ENCODE results near the gene P2RX1. TPM values are rescaled to one million over a fixed set of nuclear protein-coding genes. Genes with fewer than 3 reads are reported as not detected.

The P2RX1 gene
- total and polyA plus RNA-seq, 4 donors, result 0.44 to 5.2 (median 0.64) TPM

DNA sequence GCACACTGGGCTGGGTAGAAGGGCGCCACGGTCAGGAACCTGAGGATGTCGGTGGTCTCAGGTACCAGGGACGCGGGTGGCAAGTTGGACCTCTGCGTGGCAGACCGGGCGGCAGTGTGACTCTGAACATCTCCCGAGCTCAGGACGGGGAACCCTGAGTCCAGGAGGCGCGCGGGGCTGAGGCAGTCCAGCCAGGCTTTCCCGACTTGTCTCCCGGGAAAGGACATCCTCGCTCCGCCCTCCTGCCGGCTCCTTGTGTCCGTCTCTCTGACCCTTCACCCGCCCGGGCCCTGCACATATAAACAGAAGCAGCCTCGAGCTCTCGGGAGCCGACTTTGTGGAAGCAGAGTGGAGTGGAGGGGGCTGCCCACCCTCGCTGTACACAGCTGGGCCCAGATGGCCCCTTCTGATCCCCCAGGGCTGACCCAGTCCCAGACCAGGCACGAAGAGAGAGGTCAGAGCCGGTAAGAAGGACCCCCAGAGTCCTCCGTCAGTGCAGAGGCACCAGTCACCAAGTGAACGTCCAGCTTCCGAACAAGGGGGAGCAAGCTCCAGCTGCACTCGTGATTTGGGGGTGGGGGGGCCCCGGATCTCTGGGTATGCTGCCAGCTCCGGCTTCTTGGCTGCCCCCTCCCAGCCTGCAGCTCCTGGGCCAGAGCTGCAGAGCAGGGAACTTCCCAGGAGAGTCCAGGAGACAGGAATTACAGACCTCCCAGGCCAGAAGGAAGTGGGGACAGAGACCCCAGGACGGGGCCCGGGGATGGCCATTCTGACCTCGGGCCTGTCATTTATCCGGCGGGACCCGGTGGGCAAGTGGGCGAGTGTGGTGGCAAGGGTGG, 8.5 kb upstream of the P2RX1 start:
- no peak for DNase-seq (ENCODE audit: low spot score)
- Histone ChIP-seq H3K9ac (ENCODE audit: low read depth in 1 of 2, low read length in 2 of 2) (no peak overlapping the region), H3K4me3 (ENCODE audit: low read depth in 1 of 3, low read length in 3 of 3) (no peak overlapping the region), H3K9me3 (ENCODE audit: control insufficient read depth in 4 of 4, low read length in 3 of 4) (no peaks in the 10 kb centered on the region), H3K27me3 (ENCODE audit: control insufficient read depth in 4 of 4, insufficient read depth in 4 of 4, low read length in 3 of 4) (no peaks in the 10 kb centered on the region), H3K36me3 (ENCODE audit: control insufficient read depth in 4 of 4, insufficient read depth in 3 of 4, low read depth in 1 of 4, low read length in 3 of 4) (no peaks in the 10 kb centered on the region), H3K4me1 (ENCODE audit: control insufficient read depth in 4 of 4, insufficient read depth in 4 of 4, low read length in 3 of 4) (no peaks in the 10 kb centered on the region), H3K27ac (ENCODE audit: low read depth in 1 of 2, low read length in 2 of 2) (no peak overlapping the region)
- WGBS, result 73% methylated on average over 40 of the region's 40 CpGs
- TF ChIP-seq NR2F2 (IDR thresholded peaks at IDR 0.05) (peak; percentile 61), RXRA (IDR thresholded peaks at IDR 0.05) (no peak)

DNA sequence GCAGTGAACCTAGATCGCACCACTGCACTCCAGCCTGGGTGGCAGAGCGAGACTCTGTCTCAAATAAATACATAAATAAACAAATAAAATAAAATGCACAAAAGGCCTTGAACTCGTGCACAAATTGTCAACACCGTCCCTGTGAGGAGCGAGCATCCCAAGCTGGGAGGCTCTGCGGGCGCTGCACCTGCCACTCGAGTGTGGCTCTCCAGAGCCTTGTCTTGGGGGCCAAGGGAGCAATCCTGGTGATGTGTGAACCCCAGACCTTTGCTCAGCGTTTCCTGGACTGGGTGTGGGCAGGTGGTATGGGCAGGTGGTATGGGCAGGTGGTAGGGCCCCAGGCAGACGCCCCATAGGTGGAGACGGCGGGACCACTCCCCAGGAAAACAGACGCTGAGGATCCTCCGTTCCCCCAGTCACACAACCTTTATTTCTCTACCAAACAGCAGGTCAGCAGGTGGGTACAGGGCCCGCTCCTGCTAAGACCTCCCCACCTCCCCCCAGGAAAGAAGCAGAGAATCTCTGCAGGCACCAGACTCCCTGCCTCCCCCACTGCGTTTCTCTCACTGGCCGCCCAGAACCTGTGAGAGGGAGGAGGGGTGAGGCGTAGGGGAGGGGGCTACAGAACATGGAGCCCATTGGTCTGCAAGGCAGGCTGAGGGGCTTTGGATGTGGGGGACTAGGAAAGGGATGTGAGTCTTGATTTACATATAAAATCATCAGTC, 7.4 kb upstream of the P2RX1 start:
- no peak overlapping the region for H3K4me3 ChIP-seq (ENCODE audit: low read depth in 1 of 3, low read length in 3 of 3)
- H3K9ac ChIP-seq (ENCODE audit: low read depth in 1 of 2, low read length in 2 of 2), result no peak overlapping the region
- H3K9me3 ChIP-seq (ENCODE audit: control insufficient read depth in 4 of 4, low read length in 3 of 4), result no peaks in the 10 kb centered on the region
- no peaks in the 10 kb centered on the region for H3K27me3 ChIP-seq (ENCODE audit: control insufficient read depth in 4 of 4, insufficient read depth in 4 of 4, low read length in 3 of 4)
- TF ChIP-seq FOXA2 (IDR thresholded peaks at IDR 0.05) (no peak), RAD21 (IDR thresholded peaks at IDR 0.05) (no peak), HNF4A (conservative IDR thresholded peaks at IDR 0.05) (no peak), SP1 (IDR thresholded peaks at IDR 0.05) (no peak), YY1 (IDR thresholded peaks at IDR 0.05) (no peak), FOXA1 (IDR thresholded peaks at IDR 0.05) (no peak), HNF4G (IDR thresholded peaks at IDR 0.05) (no peak), RXRA (IDR thresholded peaks at IDR 0.05) (no peak), TAF1 (conservative IDR thresholded peaks at IDR 0.05) (no peak)
- TF ChIP-seq, protein P1, sequence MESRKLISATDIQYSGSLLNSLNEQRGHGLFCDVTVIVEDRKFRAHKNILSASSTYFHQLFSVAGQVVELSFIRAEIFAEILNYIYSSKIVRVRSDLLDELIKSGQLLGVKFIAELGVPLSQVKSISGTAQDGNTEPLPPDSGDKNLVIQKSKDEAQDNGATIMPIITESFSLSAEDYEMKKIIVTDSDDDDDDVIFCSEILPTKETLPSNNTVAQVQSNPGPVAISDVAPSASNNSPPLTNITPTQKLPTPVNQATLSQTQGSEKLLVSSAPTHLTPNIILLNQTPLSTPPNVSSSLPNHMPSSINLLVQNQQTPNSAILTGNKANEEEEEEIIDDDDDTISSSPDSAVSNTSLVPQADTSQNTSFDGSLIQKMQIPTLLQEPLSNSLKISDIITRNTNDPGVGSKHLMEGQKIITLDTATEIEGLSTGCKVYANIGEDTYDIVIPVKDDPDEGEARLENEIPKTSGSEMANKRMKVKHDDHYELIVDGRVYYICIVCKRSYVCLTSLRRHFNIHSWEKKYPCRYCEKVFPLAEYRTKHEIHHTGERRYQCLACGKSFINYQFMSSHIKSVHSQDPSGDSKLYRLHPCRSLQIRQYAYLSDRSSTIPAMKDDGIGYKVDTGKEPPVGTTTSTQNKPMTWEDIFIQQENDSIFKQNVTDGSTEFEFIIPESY (IDR thresholded peaks at IDR 0.05), result no peak
- TF ChIP-seq, protein P2, sequence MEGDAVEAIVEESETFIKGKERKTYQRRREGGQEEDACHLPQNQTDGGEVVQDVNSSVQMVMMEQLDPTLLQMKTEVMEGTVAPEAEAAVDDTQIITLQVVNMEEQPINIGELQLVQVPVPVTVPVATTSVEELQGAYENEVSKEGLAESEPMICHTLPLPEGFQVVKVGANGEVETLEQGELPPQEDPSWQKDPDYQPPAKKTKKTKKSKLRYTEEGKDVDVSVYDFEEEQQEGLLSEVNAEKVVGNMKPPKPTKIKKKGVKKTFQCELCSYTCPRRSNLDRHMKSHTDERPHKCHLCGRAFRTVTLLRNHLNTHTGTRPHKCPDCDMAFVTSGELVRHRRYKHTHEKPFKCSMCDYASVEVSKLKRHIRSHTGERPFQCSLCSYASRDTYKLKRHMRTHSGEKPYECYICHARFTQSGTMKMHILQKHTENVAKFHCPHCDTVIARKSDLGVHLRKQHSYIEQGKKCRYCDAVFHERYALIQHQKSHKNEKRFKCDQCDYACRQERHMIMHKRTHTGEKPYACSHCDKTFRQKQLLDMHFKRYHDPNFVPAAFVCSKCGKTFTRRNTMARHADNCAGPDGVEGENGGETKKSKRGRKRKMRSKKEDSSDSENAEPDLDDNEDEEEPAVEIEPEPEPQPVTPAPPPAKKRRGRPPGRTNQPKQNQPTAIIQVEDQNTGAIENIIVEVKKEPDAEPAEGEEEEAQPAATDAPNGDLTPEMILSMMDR (IDR thresholded peaks at IDR 0.05; ENCODE audit: low read depth, low read length, missing input control), result no peak
- H3K36me3 ChIP-seq (ENCODE audit: control insufficient read depth in 4 of 4, insufficient read depth in 3 of 4, low read depth in 1 of 4, low read length in 3 of 4), result no peaks in the 10 kb centered on the region
- DNase-seq (ENCODE audit: low spot score), result no peak
- H3K4me1 ChIP-seq (ENCODE audit: control insufficient read depth in 4 of 4, insufficient read depth in 4 of 4, low read length in 3 of 4), result no peaks in the 10 kb centered on the region
- H3K27ac ChIP-seq (ENCODE audit: low read depth in 1 of 2, low read length in 2 of 2), result no peak overlapping the region
- 90% methylated on average over 18 of the region's 18 CpGs for WGBS

DNA sequence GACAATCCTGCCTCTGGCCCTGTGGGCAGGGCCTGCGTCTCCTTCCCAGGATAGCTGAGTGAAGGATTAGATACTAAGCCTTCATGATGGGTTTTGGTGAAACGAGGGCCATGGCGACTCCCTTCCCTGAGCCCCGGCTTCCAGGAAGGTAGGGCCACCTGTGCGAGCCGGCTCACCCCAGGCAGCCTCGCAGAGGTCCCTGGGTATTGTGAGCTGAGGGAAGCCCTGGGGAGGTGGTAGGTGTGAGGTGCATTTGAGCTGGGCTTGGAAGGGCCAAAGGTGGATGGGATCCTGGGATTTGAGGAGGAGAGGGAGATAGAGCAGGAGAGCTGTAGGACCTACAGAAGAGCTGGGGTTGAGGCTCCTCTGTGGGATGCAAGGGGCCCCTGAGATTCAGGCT, 6.5 kb upstream of the P2RX1 start:
- no peaks in the 10 kb centered on the region for H3K27me3 ChIP-seq (ENCODE audit: control insufficient read depth in 4 of 4, insufficient read depth in 4 of 4, low read length in 3 of 4)
- no peak overlapping the region for H3K4me3 ChIP-seq (ENCODE audit: low read depth in 1 of 3, low read length in 3 of 3)
- 92% methylated on average over 7 of the region's 7 CpGs for WGBS
- no peaks in the 10 kb centered on the region for H3K36me3 ChIP-seq (ENCODE audit: control insufficient read depth in 4 of 4, insufficient read depth in 3 of 4, low read depth in 1 of 4, low read length in 3 of 4)
- H3K9me3 ChIP-seq (ENCODE audit: control insufficient read depth in 4 of 4, low read length in 3 of 4), result no peaks in the 10 kb centered on the region
- DNase-seq (ENCODE audit: low spot score), result no peak
- no peak overlapping the region for H3K9ac ChIP-seq (ENCODE audit: low read depth in 1 of 2, low read length in 2 of 2)
- H3K4me1 ChIP-seq (ENCODE audit: control insufficient read depth in 4 of 4, insufficient read depth in 4 of 4, low read length in 3 of 4), result no peaks in the 10 kb centered on the region
- H3K27ac ChIP-seq (ENCODE audit: low read depth in 1 of 2, low read length in 2 of 2), result no peak overlapping the region
- no peak for TF ChIP-seq HNF4A (conservative IDR thresholded peaks at IDR 0.05)
- no peak for TF ChIP-seq RXRA (IDR thresholded peaks at IDR 0.05)
- TF ChIP-seq, protein P3, sequence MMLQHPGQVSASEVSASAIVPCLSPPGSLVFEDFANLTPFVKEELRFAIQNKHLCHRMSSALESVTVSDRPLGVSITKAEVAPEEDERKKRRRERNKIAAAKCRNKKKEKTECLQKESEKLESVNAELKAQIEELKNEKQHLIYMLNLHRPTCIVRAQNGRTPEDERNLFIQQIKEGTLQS (IDR thresholded peaks at IDR 0.05), result no peak
- no peak for TF ChIP-seq RAD21 (IDR thresholded peaks at IDR 0.05)
- TF ChIP-seq, protein P2 (IDR thresholded peaks at IDR 0.05; ENCODE audit: low read depth, low read length, missing input control), result no peak
- TF ChIP-seq FOXA2 (IDR thresholded peaks at IDR 0.05), result no peak
- no peak for TF ChIP-seq JUND (IDR thresholded peaks at IDR 0.05)
- TF ChIP-seq EGR1 (IDR thresholded peaks at IDR 0.05; ENCODE audit: low read depth in 2 of 2), result no peak
- TF ChIP-seq, protein P1 (IDR thresholded peaks at IDR 0.05), result no peak
- no peak for TF ChIP-seq YY1 (IDR thresholded peaks at IDR 0.05)
- no peak for TF ChIP-seq GABPA (IDR thresholded peaks at IDR 0.05 in 1 of 2, conservative IDR thresholded peaks at IDR 0.05 in 1 of 2)
- TF ChIP-seq FOXA1 (IDR thresholded peaks at IDR 0.05), result no peak
- no peak for TF ChIP-seq HNF4G (IDR thresholded peaks at IDR 0.05)
- TF ChIP-seq TAF1 (conservative IDR thresholded peaks at IDR 0.05), result no peak
